PFSK-1 (cell line): ENCODE measurements around the gene CCDC51.

Experiments
- FOXP2 ChIP-seq: optimal IDR thresholded peaks from 2 replicates; pipeline ENCODE3; 2011; ENCODE audit warnings: borderline replicate concordance, control low read depth, inconsistent platforms; ENCODE audit not compliant: insufficient read depth; ENCODE audit errors: extremely low read length, extremely low read depth
- POLR2AphosphoS5 ChIP-seq: IDR thresholded peaks from 2 replicates; pipeline ENCODE4 v1.6.1; 2012; ENCODE audit warnings: low read depth, mild to moderate bottlenecking, control low read depth, low read length, moderate library complexity
- SIN3A ChIP-seq: IDR thresholded peaks from 2 replicates; pipeline ENCODE4 v1.6.1; 2012; ENCODE audit warnings: mild to moderate bottlenecking, low read length, moderate library complexity, borderline replicate concordance; ENCODE audit not compliant: insufficient read depth
- TAF1 ChIP-seq: IDR thresholded peaks from 2 replicates; pipeline ENCODE4 v1.6.1; 2012; ENCODE audit warnings: low read length, control low read depth, borderline replicate concordance; ENCODE audit not compliant: insufficient read depth
- TF ChIP-seq, protein P1 (sequence below), 2 experiments: IDR thresholded peaks; 2 replicates each; pipeline versions ENCODE4 v1.6.1 to v1.8.0; 2011 to 2012; ENCODE audit warnings: low read depth in 2 of 2, low read length in 2 of 2, control low read depth in 1 of 2, inconsistent platforms in 1 of 2, mild to moderate bottlenecking in 1 of 2, moderate library complexity in 1 of 2; ENCODE audit not compliant: insufficient read depth in 1 of 2

The CCDC51 gene

DNA sequence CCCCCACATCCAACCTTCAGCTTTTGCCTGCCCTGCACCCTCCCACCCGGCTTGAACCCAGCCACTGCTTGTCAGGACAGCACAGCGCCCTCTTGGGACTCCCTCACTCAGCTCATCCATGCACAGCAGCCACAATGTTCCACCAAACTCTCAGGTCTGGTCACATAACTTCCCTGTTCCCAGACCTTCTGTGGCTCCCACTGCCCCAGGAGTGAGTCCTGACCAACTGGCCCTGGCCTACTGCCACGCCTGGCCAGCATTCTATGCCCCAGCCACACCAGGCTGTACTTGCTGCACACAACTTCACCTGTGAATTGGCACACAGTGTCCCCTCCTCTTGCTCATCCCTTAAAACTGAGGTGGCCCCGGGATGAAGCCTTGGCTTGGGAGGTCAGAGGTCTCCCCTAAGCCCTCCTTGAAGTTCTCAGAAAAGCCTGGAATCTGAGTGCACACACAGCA lies 31.1 kb downstream of the CCDC51 start:
- TF ChIP-seq POLR2AphosphoS5 = no peak
- no peak for TF ChIP-seq FOXP2
- TF ChIP-seq SIN3A = no peak
- TF ChIP-seq, protein P1, sequence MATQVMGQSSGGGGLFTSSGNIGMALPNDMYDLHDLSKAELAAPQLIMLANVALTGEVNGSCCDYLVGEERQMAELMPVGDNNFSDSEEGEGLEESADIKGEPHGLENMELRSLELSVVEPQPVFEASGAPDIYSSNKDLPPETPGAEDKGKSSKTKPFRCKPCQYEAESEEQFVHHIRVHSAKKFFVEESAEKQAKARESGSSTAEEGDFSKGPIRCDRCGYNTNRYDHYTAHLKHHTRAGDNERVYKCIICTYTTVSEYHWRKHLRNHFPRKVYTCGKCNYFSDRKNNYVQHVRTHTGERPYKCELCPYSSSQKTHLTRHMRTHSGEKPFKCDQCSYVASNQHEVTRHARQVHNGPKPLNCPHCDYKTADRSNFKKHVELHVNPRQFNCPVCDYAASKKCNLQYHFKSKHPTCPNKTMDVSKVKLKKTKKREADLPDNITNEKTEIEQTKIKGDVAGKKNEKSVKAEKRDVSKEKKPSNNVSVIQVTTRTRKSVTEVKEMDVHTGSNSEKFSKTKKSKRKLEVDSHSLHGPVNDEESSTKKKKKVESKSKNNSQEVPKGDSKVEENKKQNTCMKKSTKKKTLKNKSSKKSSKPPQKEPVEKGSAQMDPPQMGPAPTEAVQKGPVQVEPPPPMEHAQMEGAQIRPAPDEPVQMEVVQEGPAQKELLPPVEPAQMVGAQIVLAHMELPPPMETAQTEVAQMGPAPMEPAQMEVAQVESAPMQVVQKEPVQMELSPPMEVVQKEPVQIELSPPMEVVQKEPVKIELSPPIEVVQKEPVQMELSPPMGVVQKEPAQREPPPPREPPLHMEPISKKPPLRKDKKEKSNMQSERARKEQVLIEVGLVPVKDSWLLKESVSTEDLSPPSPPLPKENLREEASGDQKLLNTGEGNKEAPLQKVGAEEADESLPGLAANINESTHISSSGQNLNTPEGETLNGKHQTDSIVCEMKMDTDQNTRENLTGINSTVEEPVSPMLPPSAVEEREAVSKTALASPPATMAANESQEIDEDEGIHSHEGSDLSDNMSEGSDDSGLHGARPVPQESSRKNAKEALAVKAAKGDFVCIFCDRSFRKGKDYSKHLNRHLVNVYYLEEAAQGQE (IDR thresholded peaks at IDR 0.05; ENCODE audit: insufficient read depth in 1 of 2, low read depth in 2 of 2, low read length in 2 of 2) = no peak
- no peak for TF ChIP-seq TAF1

DNA sequence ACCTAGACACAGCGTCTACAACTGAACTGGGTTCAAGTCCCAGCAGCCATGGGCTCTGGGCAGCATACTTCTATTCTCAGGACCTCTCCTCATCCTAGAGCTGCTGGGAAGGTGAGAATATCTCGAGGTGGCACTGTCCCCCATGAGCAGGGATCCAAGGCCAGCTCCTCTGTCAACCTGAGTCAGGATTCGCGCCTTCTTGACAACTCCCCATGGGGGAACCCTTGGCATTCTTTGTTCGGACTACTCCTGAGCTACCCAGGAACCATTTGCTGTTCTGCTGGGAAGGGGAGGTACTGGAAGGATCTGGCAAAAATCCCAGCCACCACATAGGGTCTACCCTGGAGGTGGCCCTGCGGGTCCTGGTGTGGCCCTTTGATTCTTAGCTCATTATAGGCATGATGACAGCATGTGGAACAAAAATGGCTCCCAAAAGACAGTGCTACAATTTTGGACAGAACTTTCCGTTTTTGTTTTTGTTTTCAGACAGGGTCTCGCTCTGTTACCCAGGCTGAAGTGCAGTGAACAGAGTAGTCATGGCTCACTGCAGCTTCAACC lies 32.3 kb downstream of the CCDC51 start:
- no peak for TF ChIP-seq FOXP2
- TF ChIP-seq, protein P1 (IDR thresholded peaks at IDR 0.05; ENCODE audit: insufficient read depth in 1 of 2, low read depth in 2 of 2, low read length in 2 of 2) = no peak
- no peak for TF ChIP-seq TAF1
- no peak for TF ChIP-seq POLR2AphosphoS5
- no peak for TF ChIP-seq SIN3A

DNA sequence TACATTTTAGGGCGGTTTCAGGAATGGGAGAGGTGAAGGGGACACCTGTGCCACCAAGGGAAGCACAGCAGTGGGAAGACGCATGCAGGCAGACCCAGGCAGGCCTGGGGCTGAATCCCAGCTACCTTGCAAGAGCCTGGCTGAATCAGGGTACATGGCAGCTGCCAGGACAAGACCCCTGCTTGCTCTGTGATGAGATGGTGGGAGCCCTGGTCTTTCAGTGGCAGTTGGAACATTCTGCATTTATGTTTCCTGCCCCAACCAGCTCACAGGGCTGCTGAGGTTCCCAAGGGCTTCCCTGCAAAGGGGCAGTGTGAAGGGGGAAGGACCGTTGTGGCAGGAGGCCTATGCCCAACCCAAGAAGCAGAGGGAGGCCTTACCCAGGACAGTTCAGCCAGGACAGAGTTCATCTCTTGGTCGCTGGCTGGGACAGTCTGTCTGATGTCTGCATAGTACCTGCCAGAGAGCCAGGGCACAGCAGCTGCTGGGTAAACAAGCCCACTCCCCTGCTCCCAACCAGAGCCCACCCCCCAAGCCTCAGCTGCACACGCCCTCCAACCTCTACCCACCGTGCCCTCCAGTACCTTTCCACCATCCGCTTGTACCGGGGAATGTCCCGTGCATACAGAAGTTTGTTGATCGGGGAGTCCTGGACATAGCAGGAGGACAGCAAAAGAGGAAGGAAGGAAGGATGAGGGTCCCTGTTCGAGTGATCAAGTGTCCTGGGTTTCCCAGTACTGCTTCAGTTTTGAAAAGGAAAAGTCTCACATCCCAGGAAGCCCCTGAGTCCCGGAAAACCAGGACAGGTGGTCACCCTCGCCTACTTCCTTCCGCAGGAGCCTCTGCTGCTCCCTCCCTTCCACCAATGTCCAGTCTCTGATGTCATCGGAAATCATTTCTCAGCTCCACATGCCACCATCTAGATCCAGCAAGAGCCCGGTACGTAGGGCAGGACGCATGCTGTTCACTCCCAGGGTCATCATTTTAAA lies 33.2 kb downstream of the CCDC51 start:
- TF ChIP-seq SIN3A (no peak), TAF1 (no peak), POLR2AphosphoS5 (no peak), FOXP2 (no peak)
- TF ChIP-seq, protein P1 (IDR thresholded peaks at IDR 0.05; ENCODE audit: insufficient read depth in 1 of 2, low read depth in 2 of 2, low read length in 2 of 2) = no peak

DNA sequence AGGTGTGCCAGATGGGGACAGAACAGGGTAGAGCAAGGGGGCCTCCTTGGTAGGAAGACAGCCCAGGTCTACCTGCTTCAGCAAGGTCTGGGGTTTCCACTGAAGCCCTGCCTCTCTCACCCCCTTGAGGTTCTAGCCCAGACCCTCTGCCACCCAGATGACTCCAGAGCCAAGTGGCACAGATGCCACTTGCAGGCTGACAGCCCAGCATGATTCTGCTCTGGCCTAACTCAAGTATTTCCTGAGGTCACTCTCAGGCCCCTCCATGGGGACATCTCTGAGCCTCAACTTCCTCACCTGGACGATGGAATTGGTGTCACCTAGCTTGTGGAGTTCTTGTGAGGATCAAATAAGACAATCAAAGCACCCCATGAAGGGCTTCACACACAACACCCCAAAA lies 33.9 kb downstream of the CCDC51 start:
- no peak for TF ChIP-seq FOXP2
- no peak for TF ChIP-seq TAF1
- TF ChIP-seq, protein P1 (IDR thresholded peaks at IDR 0.05; ENCODE audit: insufficient read depth in 1 of 2, low read depth in 2 of 2, low read length in 2 of 2) = no peak
- TF ChIP-seq SIN3A = no peak
- no peak for TF ChIP-seq POLR2AphosphoS5
